ENCODE measurements around the gene PCSK6. TPM values are rescaled to one million over a fixed set of nuclear protein-coding genes. Genes with fewer than 3 reads are reported as not detected.

Gene PCSK6
- total RNA-seq, 2 experiments from 2014 or later, result 0.57 TPM; not detected in 1

DNA sequence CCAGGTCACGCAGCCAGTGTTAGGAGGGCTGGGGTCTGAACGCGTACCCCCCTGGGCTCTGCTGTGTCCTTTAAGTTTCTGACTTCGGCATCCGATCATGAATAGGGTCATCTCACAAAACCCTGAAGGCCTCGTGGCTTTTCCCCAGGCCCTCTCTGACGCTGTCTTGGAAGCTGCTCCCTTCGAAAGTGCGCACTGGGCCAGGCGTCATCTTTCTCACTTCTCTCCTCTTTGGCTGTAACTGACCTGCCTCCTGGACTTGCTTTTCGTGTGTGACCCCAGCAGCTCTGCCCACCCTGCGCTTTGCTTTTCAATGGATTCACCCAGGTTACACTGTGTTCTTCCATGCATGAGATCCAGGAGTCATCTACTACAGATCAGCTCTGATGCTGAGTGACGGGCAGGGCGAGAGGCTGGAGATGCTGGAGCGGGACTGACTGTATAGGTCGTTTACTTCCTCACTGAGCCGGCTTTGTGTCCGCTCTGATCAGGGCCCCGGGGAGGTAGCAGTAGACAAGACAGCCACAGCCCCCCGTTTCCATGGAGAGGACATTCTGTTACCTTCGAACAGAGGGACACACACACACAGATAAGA lies 45.0 kb upstream of the PCSK6 start:
- no peaks in the 10 kb centered on the region for H3K9me3 ChIP-seq (ENCODE audit: low read length)
- H3K4me2 ChIP-seq (ENCODE audit: low read length), result no peak overlapping the region
- no peaks in the 10 kb centered on the region for H3K36me3 ChIP-seq (ENCODE audit: insufficient read depth, low read length)
- no peaks in the 10 kb centered on the region for H3K79me2 ChIP-seq (ENCODE audit: insufficient read depth, low read depth, low read length)
- intact Hi-C loops (cut with micrococcal nuclease; ENCODE audit: unreplicated experiment), result no loop called here
- H3K27ac ChIP-seq (ENCODE audit: low read depth, low read length, poor library complexity, severe bottlenecking), result no peak overlapping the region
- H3K4me3 ChIP-seq (ENCODE audit: low read depth, low read length, poor library complexity, severe bottlenecking), result no peak overlapping the region
- no peaks in the 10 kb centered on the region for H4K20me1 ChIP-seq (ENCODE audit: insufficient read depth, low read length)
- ChIA-PET POLR2A (no interaction called here), CTCF (ENCODE audit: unreplicated experiment) (no interaction called here)
- DNase-seq (ENCODE audit: low spot score), result no peak
- no peak overlapping the region for H2AFZ ChIP-seq (ENCODE audit: low read length)
- H3K4me1 ChIP-seq (ENCODE audit: insufficient read depth, low read length, poor library complexity, severe bottlenecking), result no peaks in the 10 kb centered on the region
- TF ChIP-seq EZH2phosphoT487 (IDR thresholded peaks at IDR 0.05; ENCODE audit: borderline replicate concordance, low read depth, low read length), result no peak
- TF ChIP-seq, protein P1, sequence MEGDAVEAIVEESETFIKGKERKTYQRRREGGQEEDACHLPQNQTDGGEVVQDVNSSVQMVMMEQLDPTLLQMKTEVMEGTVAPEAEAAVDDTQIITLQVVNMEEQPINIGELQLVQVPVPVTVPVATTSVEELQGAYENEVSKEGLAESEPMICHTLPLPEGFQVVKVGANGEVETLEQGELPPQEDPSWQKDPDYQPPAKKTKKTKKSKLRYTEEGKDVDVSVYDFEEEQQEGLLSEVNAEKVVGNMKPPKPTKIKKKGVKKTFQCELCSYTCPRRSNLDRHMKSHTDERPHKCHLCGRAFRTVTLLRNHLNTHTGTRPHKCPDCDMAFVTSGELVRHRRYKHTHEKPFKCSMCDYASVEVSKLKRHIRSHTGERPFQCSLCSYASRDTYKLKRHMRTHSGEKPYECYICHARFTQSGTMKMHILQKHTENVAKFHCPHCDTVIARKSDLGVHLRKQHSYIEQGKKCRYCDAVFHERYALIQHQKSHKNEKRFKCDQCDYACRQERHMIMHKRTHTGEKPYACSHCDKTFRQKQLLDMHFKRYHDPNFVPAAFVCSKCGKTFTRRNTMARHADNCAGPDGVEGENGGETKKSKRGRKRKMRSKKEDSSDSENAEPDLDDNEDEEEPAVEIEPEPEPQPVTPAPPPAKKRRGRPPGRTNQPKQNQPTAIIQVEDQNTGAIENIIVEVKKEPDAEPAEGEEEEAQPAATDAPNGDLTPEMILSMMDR (conservative IDR thresholded peaks at IDR 0.05; ENCODE audit: low read length), result no peak
- BruUV-seq (replicated peaks), result no TSS peak
- no peaks in the 10 kb centered on the region for H3K9me2 ChIP-seq (ENCODE audit: insufficient read depth, low read length)

DNA sequence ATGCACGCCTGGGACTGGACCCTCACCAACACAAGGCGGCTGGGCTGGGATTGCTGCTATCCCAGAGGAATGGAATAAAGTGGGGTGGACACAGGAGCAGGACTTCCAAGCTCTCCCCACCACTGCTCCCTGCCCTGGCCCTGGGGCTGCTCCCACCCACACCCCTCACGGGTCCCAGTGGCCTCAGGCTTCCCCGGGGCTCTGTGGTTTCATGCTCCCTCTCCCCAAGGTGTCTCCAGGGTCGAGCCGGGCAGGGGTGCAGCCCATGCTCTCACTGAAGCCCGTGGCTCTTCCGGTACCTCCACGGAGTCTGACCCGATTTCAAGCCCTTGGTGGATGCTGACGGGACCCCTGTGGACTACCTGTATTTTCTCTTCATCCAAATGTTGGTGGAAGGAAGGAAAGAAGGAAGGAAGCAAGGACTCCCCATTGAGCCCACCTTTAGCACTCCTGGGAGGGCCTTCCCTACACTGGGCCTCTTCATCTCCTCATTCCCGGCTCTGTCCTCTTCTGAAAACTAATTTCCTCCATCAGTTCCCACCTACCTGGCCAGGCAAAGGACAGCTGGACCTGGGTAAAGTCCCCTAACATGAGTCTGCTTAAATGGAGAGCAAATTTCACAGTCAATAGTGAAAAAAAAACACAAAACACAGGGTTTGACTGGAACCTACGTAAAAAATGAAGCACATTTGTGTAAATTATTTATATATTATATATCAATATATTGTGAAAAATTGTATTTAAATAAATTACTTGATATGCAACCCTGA lies 44.0 kb upstream of the PCSK6 start:
- BruUV-seq (replicated peaks), result no TSS peak
- Histone ChIP-seq H3K36me3 (ENCODE audit: insufficient read depth, low read length) (no peaks in the 10 kb centered on the region), H3K9me2 (ENCODE audit: insufficient read depth, low read length) (no peaks in the 10 kb centered on the region), H3K27ac (ENCODE audit: low read depth, low read length, poor library complexity, severe bottlenecking) (no peak overlapping the region), H4K20me1 (ENCODE audit: insufficient read depth, low read length) (no peaks in the 10 kb centered on the region), H3K79me2 (ENCODE audit: insufficient read depth, low read depth, low read length) (no peaks in the 10 kb centered on the region), H3K4me2 (ENCODE audit: low read length) (no peak overlapping the region), H3K4me3 (ENCODE audit: low read depth, low read length, poor library complexity, severe bottlenecking) (no peak overlapping the region), H3K9me3 (ENCODE audit: low read length) (no peaks in the 10 kb centered on the region), H3K4me1 (ENCODE audit: insufficient read depth, low read length, poor library complexity, severe bottlenecking) (no peaks in the 10 kb centered on the region), H2AFZ (ENCODE audit: low read length) (no peak overlapping the region)
- CTCF ChIA-PET (ENCODE audit: unreplicated experiment), result no interaction called here
- intact Hi-C loops (cut with micrococcal nuclease; ENCODE audit: unreplicated experiment), result no loop called here
- no peak for DNase-seq (ENCODE audit: low spot score)
- POLR2A ChIA-PET, result no interaction called here
- TF ChIP-seq EZH2phosphoT487 (IDR thresholded peaks at IDR 0.05; ENCODE audit: borderline replicate concordance, low read depth, low read length), result no peak
- TF ChIP-seq, protein P1 (conservative IDR thresholded peaks at IDR 0.05; ENCODE audit: low read length), result no peak

- no peak overlapping the region for H3K4me3 ChIP-seq (ENCODE audit: low read depth, low read length, poor library complexity, severe bottlenecking)
- H3K79me2 ChIP-seq (ENCODE audit: insufficient read depth, low read depth, low read length), result no peaks in the 10 kb centered on the region
- H3K9me2 ChIP-seq (ENCODE audit: insufficient read depth, low read length), result no peaks in the 10 kb centered on the region
- H3K4me1 ChIP-seq (ENCODE audit: insufficient read depth, low read length, poor library complexity, severe bottlenecking), result no peaks in the 10 kb centered on the region
- H3K9me3 ChIP-seq (ENCODE audit: low read length), result no peaks in the 10 kb centered on the region
- DNase-seq (ENCODE audit: low spot score), result no peak
- H3K4me2 ChIP-seq (ENCODE audit: low read length), result no peak overlapping the region
- H2AFZ ChIP-seq (ENCODE audit: low read length), result no peak overlapping the region
- TF ChIP-seq, protein P1 (conservative IDR thresholded peaks at IDR 0.05; ENCODE audit: low read length), result no peak
- no peak for TF ChIP-seq EZH2phosphoT487 (IDR thresholded peaks at IDR 0.05; ENCODE audit: borderline replicate concordance, low read depth, low read length)
- CTCF ChIA-PET (ENCODE audit: unreplicated experiment), result no interaction called here
- H4K20me1 ChIP-seq (ENCODE audit: insufficient read depth, low read length), result no peaks in the 10 kb centered on the region
- H3K27ac ChIP-seq (ENCODE audit: low read depth, low read length, poor library complexity, severe bottlenecking), result no peak overlapping the region
- H3K36me3 ChIP-seq (ENCODE audit: insufficient read depth, low read length), result no peaks in the 10 kb centered on the region
- POLR2A ChIA-PET, result no interaction called here
- no TSS peak for BruUV-seq (replicated peaks)
- intact Hi-C loops (cut with micrococcal nuclease; ENCODE audit: unreplicated experiment), result no loop called here
These were observed 43.4 kb upstream of the PCSK6 start for GRCh38 chr15:101532865-101533264.
